Hematopoietic multipotent progenitor cell treated with erythropoietin and hydrocortisone succinate and interleukin-3 and kit ligand, for 4 days (in vitro differentiated cells): ENCODE data around the gene SLC6A8.

ENCODE experiments used
- DNase-seq: peaks from one replicate; pipeline ENCODE4 v3.0.0-alpha.2; 2015

SLC6A8 gene

GRCh38 chrX:153648358-153649177, 39.2 kb upstream of the SLC6A8 start:
- no peak for DNase-seq

GRCh38 chrX:153649178-153649914, 38.4 kb upstream of the SLC6A8 start:
- peak; percentile 72 for DNase-seq

GRCh38 chrX:153649915-153650782, 37.6 kb upstream of the SLC6A8 start:
- no peak for DNase-seq

- no peak for DNase-seq
Observed at GRCh38 chrX:153650959-153651358, 36.8 kb upstream of the SLC6A8 start.

- peak; percentile 45 for DNase-seq
Observed at GRCh38 chrX:153651540-153652079, 36.1 kb upstream of the SLC6A8 start.

- no peak for DNase-seq
Observed at GRCh38 chrX:153653556-153653955, 34.2 kb upstream of the SLC6A8 start.

GRCh38 chrX:153657161-153657560, 30.6 kb upstream of the SLC6A8 start:
- no peak for DNase-seq

- no peak for DNase-seq
Observed at GRCh38 chrX:153659268-153659667, 28.5 kb upstream of the SLC6A8 start.

GRCh38 chrX:153662266-153662665, 25.5 kb upstream of the SLC6A8 start:
- peak; percentile 50 for DNase-seq

GRCh38 chrX:153665726-153666306, 21.9 kb upstream of the SLC6A8 start:
- no peak for DNase-seq

- DNase-seq, result no peak
Observed at GRCh38 chrX:153667281-153667955, 20.3 kb upstream of the SLC6A8 start.

GRCh38 chrX:153667956-153668396, 19.8 kb upstream of the SLC6A8 start:
- DNase-seq, result peak; percentile 88

GRCh38 chrX:153668423-153669173, 19.1 kb upstream of the SLC6A8 start:
- no peak for DNase-seq

GRCh38 chrX:153669174-153669890, 18.4 kb upstream of the SLC6A8 start:
- peak; percentile 46 for DNase-seq

GRCh38 chrX:153669901-153670731, 17.6 kb upstream of the SLC6A8 start:
- no peak for DNase-seq

GRCh38 chrX:153670748-153671588, 16.8 kb upstream of the SLC6A8 start:
- no peak for DNase-seq

GRCh38 chrX:153671589-153672530, 15.9 kb upstream of the SLC6A8 start:
- DNase-seq, result no peak
